ENCODE data around the gene SNED1.

Gene SNED1

GRCh38 chr2:241015439-241015838 lies 17.0 kb downstream of the SNED1 start:
- no peaks in the 10 kb centered on the region for H3K36me3 ChIP-seq (ENCODE audit: control insufficient read depth, insufficient read depth, low read length)
- no peaks in the 10 kb centered on the region for H3K27me3 ChIP-seq (ENCODE audit: control insufficient read depth, insufficient read depth, low read length)
- no peak overlapping the region for H3K4me3 ChIP-seq (ENCODE audit: low read depth, low read length)
- H3K27ac ChIP-seq (ENCODE audit: low read depth, low read length) = no peak overlapping the region
- H3K4me1 ChIP-seq (ENCODE audit: control insufficient read depth, insufficient read depth, low read length) = peaks cover 3% of the 10 kb centered on the region
- H3K9ac ChIP-seq (ENCODE audit: low read depth, low read length) = no peak overlapping the region
- no peaks in the 10 kb centered on the region for H3K9me3 ChIP-seq (ENCODE audit: control insufficient read depth, insufficient read depth, low read length)

- H3K27ac ChIP-seq (ENCODE audit: low read depth, low read length) = no peak overlapping the region
- no peaks in the 10 kb centered on the region for H3K4me1 ChIP-seq (ENCODE audit: control insufficient read depth, insufficient read depth, low read length)
- no peaks in the 10 kb centered on the region for H3K36me3 ChIP-seq (ENCODE audit: control insufficient read depth, insufficient read depth, low read length)
- H3K9me3 ChIP-seq (ENCODE audit: control insufficient read depth, insufficient read depth, low read length) = no peaks in the 10 kb centered on the region
- H3K9ac ChIP-seq (ENCODE audit: low read depth, low read length) = no peak overlapping the region
- no peak overlapping the region for H3K4me3 ChIP-seq (ENCODE audit: low read depth, low read length)
- no peaks in the 10 kb centered on the region for H3K27me3 ChIP-seq (ENCODE audit: control insufficient read depth, insufficient read depth, low read length)
Observed at GRCh38 chr2:241017228-241017940, 19.0 kb downstream of the SNED1 start.

GRCh38 chr2:241018051-241018891 lies 19.9 kb downstream of the SNED1 start:
- H3K9ac ChIP-seq (ENCODE audit: low read depth, low read length) = no peak overlapping the region
- no peaks in the 10 kb centered on the region for H3K27me3 ChIP-seq (ENCODE audit: control insufficient read depth, insufficient read depth, low read length)
- H3K9me3 ChIP-seq (ENCODE audit: control insufficient read depth, insufficient read depth, low read length) = no peaks in the 10 kb centered on the region
- no peak overlapping the region for H3K4me3 ChIP-seq (ENCODE audit: low read depth, low read length)
- H3K36me3 ChIP-seq (ENCODE audit: control insufficient read depth, insufficient read depth, low read length) = no peaks in the 10 kb centered on the region
- H3K4me1 ChIP-seq (ENCODE audit: control insufficient read depth, insufficient read depth, low read length) = no peaks in the 10 kb centered on the region
- no peak overlapping the region for H3K27ac ChIP-seq (ENCODE audit: low read depth, low read length)

GRCh38 chr2:241019441-241020139 lies 21.2 kb downstream of the SNED1 start:
- Histone ChIP-seq H3K9ac (ENCODE audit: low read depth, low read length) (no peak overlapping the region), H3K36me3 (ENCODE audit: control insufficient read depth, insufficient read depth, low read length) (no peaks in the 10 kb centered on the region)

GRCh38 chr2:241020201-241020600 lies 21.8 kb downstream of the SNED1 start:
- Histone ChIP-seq H3K9me3 (ENCODE audit: control insufficient read depth, insufficient read depth, low read length) (0 out of 2 replicates have a peak, but pooled peaks cover under 1% of the 10 kb centered on the region), H3K27ac (ENCODE audit: low read depth, low read length) (no peak overlapping the region), H3K9ac (ENCODE audit: low read depth, low read length) (no peak overlapping the region), H3K4me3 (ENCODE audit: low read depth, low read length) (no peak overlapping the region), H3K4me1 (ENCODE audit: control insufficient read depth, insufficient read depth, low read length) (no peaks in the 10 kb centered on the region), H3K27me3 (ENCODE audit: control insufficient read depth, insufficient read depth, low read length) (no peaks in the 10 kb centered on the region), H3K36me3 (ENCODE audit: control insufficient read depth, insufficient read depth, low read length) (no peaks in the 10 kb centered on the region)

More at GRCh38 chr2:241019441-241020139, 21.2 kb downstream of the SNED1 start:
- H3K27me3 ChIP-seq (ENCODE audit: control insufficient read depth, insufficient read depth, low read length) = no peaks in the 10 kb centered on the region
- H3K4me1 ChIP-seq (ENCODE audit: control insufficient read depth, insufficient read depth, low read length) = no peaks in the 10 kb centered on the region
- no peaks in the 10 kb centered on the region for H3K9me3 ChIP-seq (ENCODE audit: control insufficient read depth, insufficient read depth, low read length)
- no peak overlapping the region for H3K4me3 ChIP-seq (ENCODE audit: low read depth, low read length)
- no peak overlapping the region for H3K27ac ChIP-seq (ENCODE audit: low read depth, low read length)

GRCh38 chr2:241020629-241021190 lies 22.3 kb downstream of the SNED1 start:
- Histone ChIP-seq H3K9ac (ENCODE audit: low read depth, low read length) (no peak overlapping the region), H3K27me3 (ENCODE audit: control insufficient read depth, insufficient read depth, low read length) (no peaks in the 10 kb centered on the region), H3K4me3 (ENCODE audit: low read depth, low read length) (no peak overlapping the region), H3K27ac (ENCODE audit: low read depth, low read length) (no peak overlapping the region), H3K9me3 (ENCODE audit: control insufficient read depth, insufficient read depth, low read length) (peaks cover 6% of the 10 kb centered on the region; the same call in 1 of the 2 replicates), H3K36me3 (ENCODE audit: control insufficient read depth, insufficient read depth, low read length) (no peaks in the 10 kb centered on the region), H3K4me1 (ENCODE audit: control insufficient read depth, insufficient read depth, low read length) (no peaks in the 10 kb centered on the region)

- H3K4me1 ChIP-seq (ENCODE audit: control insufficient read depth, insufficient read depth, low read length) = no peaks in the 10 kb centered on the region
- no peak overlapping the region for H3K27ac ChIP-seq (ENCODE audit: low read depth, low read length)
- no peak overlapping the region for H3K4me3 ChIP-seq (ENCODE audit: low read depth, low read length)
- peaks cover 17% of the 10 kb centered on the region; the same call in 1 of the 2 replicates for H3K9me3 ChIP-seq (ENCODE audit: control insufficient read depth, insufficient read depth, low read length)
- H3K27me3 ChIP-seq (ENCODE audit: control insufficient read depth, insufficient read depth, low read length) = no peaks in the 10 kb centered on the region
- no peak overlapping the region for H3K9ac ChIP-seq (ENCODE audit: low read depth, low read length)
- H3K36me3 ChIP-seq (ENCODE audit: control insufficient read depth, insufficient read depth, low read length) = no peaks in the 10 kb centered on the region
Observed at GRCh38 chr2:241025639-241026038, 27.2 kb downstream of the SNED1 start.

- Histone ChIP-seq H3K4me1 (ENCODE audit: control insufficient read depth, insufficient read depth, low read length) (no peaks in the 10 kb centered on the region), H3K9ac (ENCODE audit: low read depth, low read length) (no peak overlapping the region), H3K9me3 (ENCODE audit: control insufficient read depth, insufficient read depth, low read length) (peaks cover 17% of the 10 kb centered on the region; the same call in 1 of the 2 replicates), H3K27me3 (ENCODE audit: control insufficient read depth, insufficient read depth, low read length) (peaks cover 3% of the 10 kb centered on the region; the same call in 1 of the 2 replicates), H3K4me3 (ENCODE audit: low read depth, low read length) (no peak overlapping the region), H3K36me3 (ENCODE audit: control insufficient read depth, insufficient read depth, low read length) (no peaks in the 10 kb centered on the region), H3K27ac (ENCODE audit: low read depth, low read length) (no peak overlapping the region)
Observed at GRCh38 chr2:241029599-241030332, 31.3 kb downstream of the SNED1 start.

- Histone ChIP-seq H3K27ac (ENCODE audit: low read depth, low read length) (no peak overlapping the region), H3K4me1 (ENCODE audit: control insufficient read depth, insufficient read depth, low read length) (no peaks in the 10 kb centered on the region), H3K9me3 (ENCODE audit: control insufficient read depth, insufficient read depth, low read length) (peaks cover 15% of the 10 kb centered on the region; the same call in 1 of the 2 replicates), H3K9ac (ENCODE audit: low read depth, low read length) (no peak overlapping the region), H3K36me3 (ENCODE audit: control insufficient read depth, insufficient read depth, low read length) (no peaks in the 10 kb centered on the region), H3K4me3 (ENCODE audit: low read depth, low read length) (no peak overlapping the region), H3K27me3 (ENCODE audit: control insufficient read depth, insufficient read depth, low read length) (peaks cover 8% of the 10 kb centered on the region)
Observed at GRCh38 chr2:241030333-241030680, 31.9 kb downstream of the SNED1 start.

- Histone ChIP-seq H3K9me3 (ENCODE audit: control insufficient read depth, insufficient read depth, low read length) (peaks cover 10% of the 10 kb centered on the region; the same call in 1 of the 2 replicates), H3K36me3 (ENCODE audit: control insufficient read depth, insufficient read depth, low read length) (no peaks in the 10 kb centered on the region), H3K4me1 (ENCODE audit: control insufficient read depth, insufficient read depth, low read length) (no peaks in the 10 kb centered on the region), H3K27ac (ENCODE audit: low read depth, low read length) (no peak overlapping the region), H3K27me3 (ENCODE audit: control insufficient read depth, insufficient read depth, low read length) (peaks cover 9% of the 10 kb centered on the region), H3K4me3 (ENCODE audit: low read depth, low read length) (no peak overlapping the region), H3K9ac (ENCODE audit: low read depth, low read length) (no peak overlapping the region)
Observed at GRCh38 chr2:241030883-241031282, 32.5 kb downstream of the SNED1 start.
